DND-41 (cell line): Measurements from ENCODE around the gene KCNG2.
A peak's percentile ranks its signal among the peaks of the same experiment; 100 is the strongest.

Experiments
- ATAC-seq: fragments of 200-7000 bp; cut with Tn5 transposase; 3 replicates; pipeline ENCODE4 v1.9.1; 2021; ENCODE audit warnings: low read depth; ENCODE audit not compliant: insufficient read depth
- DNase-seq: peaks from one replicate; pipeline ENCODE4 v3.0.0-alpha.2; 2020
- H2AFZ ChIP-seq: 2 replicates; pipeline ENCODE4 v1.6.0; 2012; ENCODE audit warnings: low read depth, low read length
- H3K27ac ChIP-seq: 2 replicates; pipeline ENCODE4 v1.5.1; 2012; ENCODE audit warnings: low read length, inconsistent platforms
- H3K27me3 ChIP-seq: fragments of 200-600 bp; sonication (generic); 2 replicates; pipeline ENCODE4 v1.6.0; 2012; ENCODE audit warnings: low read length, mild to moderate bottlenecking, inconsistent platforms; ENCODE audit not compliant: insufficient read depth, poor library complexity
- H3K36me3 ChIP-seq: 2 replicates; pipeline ENCODE4 v1.5.1; 2012; ENCODE audit warnings: low read length, inconsistent platforms; ENCODE audit not compliant: insufficient read depth
- H3K4me1 ChIP-seq: 2 replicates; pipeline ENCODE4 v1.5.1; 2012; ENCODE audit warnings: mild to moderate bottlenecking, low read length; ENCODE audit not compliant: insufficient read depth
- H3K4me2 ChIP-seq: 2 replicates; pipeline ENCODE4 v1.6.0; 2012; ENCODE audit warnings: mild to moderate bottlenecking, moderate library complexity, low read length, inconsistent platforms; ENCODE audit not compliant: insufficient read depth
- H3K4me3 ChIP-seq, 2 experiments: fragments of 200-600 bp in 1 of 2; shearing (Covaris generic) in 1 of 2; 2 replicates each; pipeline ENCODE4 v1.5.1; 2012 to 2016; ENCODE audit warnings: inconsistent platforms in 2 of 2, low read length in 2 of 2, mild to moderate bottlenecking in 2 of 2, low read depth in 1 of 2, moderate library complexity in 1 of 2
- H3K79me2 ChIP-seq: 2 replicates; pipeline ENCODE4 v1.6.0; 2012; ENCODE audit warnings: low read length, inconsistent platforms; ENCODE audit not compliant: insufficient read depth
- H3K9ac ChIP-seq: 2 replicates; pipeline ENCODE4 v1.6.0; 2012; ENCODE audit warnings: low read depth, mild to moderate bottlenecking, inconsistent platforms, low read length, moderate library complexity
- H3K9me3 ChIP-seq: 2 replicates; pipeline ENCODE4 v1.5.1; 2012; ENCODE audit warnings: low read length, moderate library complexity, mild to moderate bottlenecking, inconsistent platforms; ENCODE audit not compliant: insufficient read depth, severe bottlenecking
- H4K20me1 ChIP-seq: 2 replicates; pipeline ENCODE4 v1.6.0; 2012; ENCODE audit warnings: low read length; ENCODE audit not compliant: insufficient read depth
- EZH2 ChIP-seq: IDR thresholded peaks from 3 replicates; pipeline ENCODE4 v1.6.1; 2012; ENCODE audit warnings: borderline replicate concordance, low read depth, mild to moderate bottlenecking, moderate library complexity, low read length, inconsistent platforms; ENCODE audit not compliant: severe bottlenecking
- TF ChIP-seq, protein P1 (sequence below): IDR thresholded peaks from 2 replicates; pipeline ENCODE4 v1.5.1; 2012; ENCODE audit warnings: borderline replicate concordance, low read length, moderate library complexity, mild to moderate bottlenecking; ENCODE audit not compliant: poor library complexity, severe bottlenecking; ENCODE audit errors: extremely low read depth

Gene KCNG2

DNA sequence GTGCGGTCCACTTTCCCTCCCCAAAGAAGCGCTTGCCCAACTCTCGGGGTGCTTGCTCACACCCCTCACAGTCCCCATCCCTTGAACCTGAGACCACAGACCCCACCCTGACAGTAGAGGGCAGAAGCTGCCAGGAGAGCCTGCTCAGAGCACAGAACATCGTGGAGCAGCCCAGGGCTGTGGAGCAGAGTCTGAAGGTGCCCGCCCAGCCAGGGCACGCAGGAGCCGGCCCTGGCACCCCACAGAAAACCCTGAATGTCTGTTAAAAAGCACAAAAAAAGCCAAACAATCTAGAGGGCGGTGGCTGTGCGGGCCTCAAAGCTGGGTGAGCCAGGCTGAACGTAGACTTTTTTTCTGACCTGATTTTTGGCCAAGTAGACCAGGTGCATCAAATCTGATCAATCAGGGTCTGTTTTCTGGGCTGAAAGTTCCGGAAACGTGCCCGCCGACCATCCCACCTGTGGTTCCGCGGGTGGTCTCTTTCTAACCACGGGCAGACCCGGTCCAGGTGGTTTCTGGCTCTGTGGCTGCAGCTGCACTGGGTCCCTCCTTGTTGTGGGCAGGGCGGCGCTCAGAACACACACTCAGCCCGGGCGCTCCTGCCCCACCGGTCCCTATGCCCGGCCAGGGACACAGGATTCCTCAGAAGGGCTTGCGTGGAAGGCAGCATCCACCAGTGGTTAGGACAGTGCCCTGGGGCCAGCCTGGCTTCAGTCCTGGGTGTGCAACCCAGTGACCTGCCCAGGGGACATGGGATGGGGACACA, 87.4 kb downstream of the KCNG2 start:
- DNase-seq = peak; percentile 49
- H3K4me3 ChIP-seq = no peak overlapping the region
- peaks cover 2% of the 10 kb centered on the region; the same call in 1 of the 2 replicates for H3K4me1 ChIP-seq
- H3K9ac ChIP-seq = no peak overlapping the region
- H3K79me2 ChIP-seq = no peaks in the 10 kb centered on the region
- no peak for TF ChIP-seq EZH2
- TF ChIP-seq, protein P1, sequence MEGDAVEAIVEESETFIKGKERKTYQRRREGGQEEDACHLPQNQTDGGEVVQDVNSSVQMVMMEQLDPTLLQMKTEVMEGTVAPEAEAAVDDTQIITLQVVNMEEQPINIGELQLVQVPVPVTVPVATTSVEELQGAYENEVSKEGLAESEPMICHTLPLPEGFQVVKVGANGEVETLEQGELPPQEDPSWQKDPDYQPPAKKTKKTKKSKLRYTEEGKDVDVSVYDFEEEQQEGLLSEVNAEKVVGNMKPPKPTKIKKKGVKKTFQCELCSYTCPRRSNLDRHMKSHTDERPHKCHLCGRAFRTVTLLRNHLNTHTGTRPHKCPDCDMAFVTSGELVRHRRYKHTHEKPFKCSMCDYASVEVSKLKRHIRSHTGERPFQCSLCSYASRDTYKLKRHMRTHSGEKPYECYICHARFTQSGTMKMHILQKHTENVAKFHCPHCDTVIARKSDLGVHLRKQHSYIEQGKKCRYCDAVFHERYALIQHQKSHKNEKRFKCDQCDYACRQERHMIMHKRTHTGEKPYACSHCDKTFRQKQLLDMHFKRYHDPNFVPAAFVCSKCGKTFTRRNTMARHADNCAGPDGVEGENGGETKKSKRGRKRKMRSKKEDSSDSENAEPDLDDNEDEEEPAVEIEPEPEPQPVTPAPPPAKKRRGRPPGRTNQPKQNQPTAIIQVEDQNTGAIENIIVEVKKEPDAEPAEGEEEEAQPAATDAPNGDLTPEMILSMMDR = peak; percentile 22
- no peak overlapping the region for H3K27ac ChIP-seq
- no peaks in the 10 kb centered on the region for H4K20me1 ChIP-seq
- H2AFZ ChIP-seq = no peak overlapping the region
- ATAC-seq = peak; percentile 66
- no peak overlapping the region for H3K4me2 ChIP-seq
- peaks cover 3% of the 10 kb centered on the region for H3K9me3 ChIP-seq
- H3K36me3 ChIP-seq = no peaks in the 10 kb centered on the region
- no peaks in the 10 kb centered on the region for H3K27me3 ChIP-seq

DNA sequence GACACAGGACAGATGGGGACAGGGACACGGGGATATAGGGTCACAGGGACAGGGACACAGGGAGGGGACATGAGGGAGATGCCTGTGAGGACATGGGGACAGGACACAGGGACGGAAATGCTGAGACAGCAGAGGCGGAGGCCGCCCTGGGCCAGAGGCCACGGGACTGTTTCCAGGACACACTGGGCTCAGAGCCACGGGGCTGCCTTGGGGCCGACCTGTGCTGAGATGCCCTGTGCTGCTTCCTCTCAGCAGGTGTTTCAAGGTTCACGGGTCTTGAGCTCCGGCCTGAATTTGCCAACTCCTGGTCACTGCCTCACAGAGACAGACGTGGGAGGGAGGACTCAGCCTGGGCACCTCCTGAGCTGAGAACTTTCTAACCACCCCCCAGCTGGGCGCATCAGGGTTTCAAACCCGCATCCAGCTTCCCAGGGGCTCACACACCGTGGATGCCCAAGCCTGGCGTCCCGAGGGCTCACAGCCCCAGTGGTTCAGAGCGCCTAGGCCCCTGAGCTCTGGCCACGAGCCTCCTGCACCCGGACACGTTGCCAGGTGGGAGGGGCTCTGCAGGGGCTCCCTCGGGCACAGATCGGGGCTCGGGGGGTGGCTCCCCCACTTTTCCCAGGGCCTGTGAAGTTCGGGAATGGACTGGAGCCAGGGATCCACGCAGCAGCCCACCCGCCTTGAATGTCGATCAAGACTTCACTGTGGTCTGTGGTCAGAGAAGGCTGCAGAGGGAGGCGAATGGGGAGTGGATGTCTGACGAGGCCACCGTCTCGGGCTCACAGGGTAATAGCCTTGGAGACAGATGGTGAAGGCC, 89.7 kb downstream of the KCNG2 start:
- no peaks in the 10 kb centered on the region for H3K36me3 ChIP-seq
- no peak for TF ChIP-seq EZH2
- TF ChIP-seq, protein P1 = no peak
- H3K79me2 ChIP-seq = no peaks in the 10 kb centered on the region
- no peak for ATAC-seq
- H3K9me3 ChIP-seq = peaks cover 3% of the 10 kb centered on the region
- H3K9ac ChIP-seq = no peak overlapping the region
- no peak for DNase-seq
- H3K4me2 ChIP-seq = no peak overlapping the region
- H4K20me1 ChIP-seq = no peaks in the 10 kb centered on the region
- H2AFZ ChIP-seq = no peak overlapping the region
- no peaks in the 10 kb centered on the region for H3K27me3 ChIP-seq
- peaks cover 2% of the 10 kb centered on the region; the same call in 1 of the 2 replicates for H3K4me1 ChIP-seq
- no peak overlapping the region for H3K27ac ChIP-seq
- H3K4me3 ChIP-seq = no peak overlapping the region

DNA sequence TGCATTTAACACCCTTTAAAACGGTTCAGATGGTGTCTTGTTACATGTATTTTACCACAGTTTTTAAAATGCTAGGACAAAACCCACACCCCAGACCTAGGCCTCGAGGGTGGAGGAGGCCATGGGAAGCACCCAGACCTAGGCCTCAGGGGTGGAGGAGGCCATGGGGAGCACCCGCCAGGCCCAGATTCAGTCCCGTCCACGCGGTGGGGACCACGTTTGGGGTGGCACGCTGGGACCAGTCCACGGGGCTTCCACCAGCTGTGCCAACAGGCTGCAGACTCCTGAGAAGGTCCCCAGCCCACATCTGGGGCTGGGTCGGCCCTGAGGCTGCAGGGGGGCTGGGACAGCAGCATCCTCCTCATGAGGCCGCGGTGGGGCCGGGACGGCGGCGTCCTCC, 90.3 kb downstream of the KCNG2 start:
- H3K27me3 ChIP-seq = no peaks in the 10 kb centered on the region
- H3K4me3 ChIP-seq = no peak overlapping the region
- ATAC-seq = no peak
- H3K4me2 ChIP-seq = no peak overlapping the region
- no peak overlapping the region for H3K27ac ChIP-seq
- H3K9me3 ChIP-seq = peaks cover 3% of the 10 kb centered on the region
- no peak for DNase-seq
- H3K36me3 ChIP-seq = no peaks in the 10 kb centered on the region
- H2AFZ ChIP-seq = no peak overlapping the region
- TF ChIP-seq, protein P1 = no peak
- TF ChIP-seq EZH2 = no peak
- H4K20me1 ChIP-seq = no peaks in the 10 kb centered on the region
- H3K79me2 ChIP-seq = no peaks in the 10 kb centered on the region
- no peak overlapping the region for H3K9ac ChIP-seq
- peaks cover 2% of the 10 kb centered on the region; the same call in 1 of the 2 replicates for H3K4me1 ChIP-seq
